GM12878 (cell line): Measurements from ENCODE around the gene REP15. TPM values are rescaled to one million over a fixed set of nuclear protein-coding genes. Genes with fewer than 3 reads are reported as not detected.
A peak's percentile ranks its signal among the peaks of the same experiment; 100 is the strongest.

ENCODE experiments used
- ATAC-seq: fragments of 200-7000 bp; cut with Tn5 transposase; 3 replicates; pipeline ENCODE4 v1.9.1; 2020; ENCODE audit warnings: mild to moderate bottlenecking, moderate library complexity
- BruUV-seq: library from RNA; stranded (reverse); fragments of 400-500 nt; replicated peaks from 2 replicates; lab custom pipeline; 2021; lab: Mats Ljungman, UMichigan
- CTCF ChIA-PET: fragments of 300-600 bp; sonication (Branson Sonifier 250); formaldehyde crosslinking; extraction: SDS; loops from one replicate; lab custom pipeline; 2021; ENCODE audit warnings: inconsistent platforms; lab: Yijun Ruan, JAX
- POLR2A ChIA-PET: fragments of 350-600 bp; formaldehyde crosslinking; extraction: SDS; loops from one replicate; lab custom pipeline; 2021; ENCODE audit warnings: inconsistent platforms; lab: Charles Lee
- RAD21 ChIA-PET: fragments of 300-600 bp; sonication (Branson Sonifier 250); formaldehyde crosslinking; loops from one replicate; lab custom pipeline; 2023; ENCODE audit warnings: antibody characterized with exemption; ENCODE audit not compliant: unreplicated experiment; lab: Charles Lee
- SMC1A ChIA-PET: fragments of 300-600 bp; sonication (Branson Sonifier 250); formaldehyde crosslinking; loops from one replicate; lab custom pipeline; 2023; ENCODE audit not compliant: unreplicated experiment, uncharacterized antibody; lab: Charles Lee
- DNase-seq: peaks from one replicate; pipeline ENCODE4 v3.0.0-alpha.2; 2011; ENCODE audit warnings: low read depth, low spot score
- FAIRE-seq: peaks from 3 replicates; lab custom pipeline; 2011; peaks lifted over from hg19 to GRCh38; lab: Jason Lieb, UNC
- H2AFZ ChIP-seq: 2 replicates; pipeline ENCODE4 v1.6.0; 2011; ENCODE audit warnings: low read depth, low read length, control low read depth; ENCODE audit not compliant: control insufficient read depth
- H3K27ac ChIP-seq: 2 replicates; pipeline ENCODE4 v1.5.1; 2011; ENCODE audit warnings: control low read depth; ENCODE audit not compliant: control insufficient read depth, insufficient read depth
- H3K27me3 ChIP-seq, 2 experiments: replicated peaks in 1 of 2; 2 replicates each; pipeline versions ENCODE4 v1.6.0 to v1.6.1; 2011; ENCODE audit warnings: low read length in 1 of 2; ENCODE audit not compliant: control insufficient read depth in 2 of 2, insufficient read depth in 2 of 2
- H3K36me3 ChIP-seq, 2 experiments: 2 replicates each; pipeline ENCODE4 v1.5.1; 2011; ENCODE audit warnings: low read length in 1 of 2; ENCODE audit not compliant: control insufficient read depth in 2 of 2, insufficient read depth in 2 of 2
- H3K4me1 ChIP-seq: 2 replicates; pipeline ENCODE4 v1.6.1; 2011; ENCODE audit warnings: mild to moderate bottlenecking, low read length, moderate library complexity, mixed read lengths; ENCODE audit not compliant: control insufficient read depth, insufficient read depth
- H3K4me2 ChIP-seq: 2 replicates; pipeline ENCODE4 v1.6.0; 2011; ENCODE audit warnings: control low read depth; ENCODE audit not compliant: control insufficient read depth, insufficient read depth
- H3K4me3 ChIP-seq: fragments of 200-600 bp; sonication (generic); 2 replicates; pipeline ENCODE4 v1.5.1; 2016
- H3K79me2 ChIP-seq: 2 replicates; pipeline ENCODE4 v1.6.0; 2011; ENCODE audit warnings: low read length; ENCODE audit not compliant: control insufficient read depth, insufficient read depth
- H3K9ac ChIP-seq: 2 replicates; pipeline ENCODE4 v1.8.0; 2011; ENCODE audit warnings: low read length, control low read depth, mixed read lengths; ENCODE audit not compliant: control insufficient read depth, insufficient read depth
- H3K9me3 ChIP-seq: replicated peaks from 3 replicates; pipeline ENCODE4 v1.5.1; 2011; ENCODE audit warnings: mild to moderate bottlenecking, low read length; ENCODE audit not compliant: control insufficient read depth, insufficient read depth
- H4K20me1 ChIP-seq: 2 replicates; pipeline ENCODE4 v1.6.0; 2011; ENCODE audit not compliant: control insufficient read depth, insufficient read depth
- CHD2 ChIP-seq: IDR thresholded peaks from 2 replicates; pipeline ENCODE4 v1.6.1; 2011; ENCODE audit warnings: low read depth, low read length, improper control_type of control experiment, borderline replicate concordance
- CREB1 ChIP-seq: IDR thresholded peaks from 2 replicates; pipeline ENCODE4 v1.6.1; 2012; ENCODE audit warnings: low read depth, mild to moderate bottlenecking, inconsistent platforms
- GABPA ChIP-seq: IDR thresholded peaks from 2 replicates; pipeline ENCODE4 v1.6.1; 2014; ENCODE audit warnings: antibody characterized with exemption, low read depth, mild to moderate bottlenecking, inconsistent platforms
- IKZF2 ChIP-seq, 2 experiments: fragments of 450-650 bp; IDR thresholded peaks; 2 replicates each; pipeline ENCODE4 v1.6.1; 2017; ENCODE audit warnings: mild to moderate bottlenecking in 2 of 2, moderate library complexity in 2 of 2
- LARP7 ChIP-seq: fragments of 450-650 bp; IDR thresholded peaks from 2 replicates; pipeline ENCODE4 v1.6.1; 2017; ENCODE audit warnings: mild to moderate bottlenecking
- MEF2B ChIP-seq: fragments of 450-650 bp; IDR thresholded peaks from 2 replicates; pipeline ENCODE4 v1.6.1; 2018; ENCODE audit warnings: mild to moderate bottlenecking, moderate library complexity; ENCODE audit not compliant: partially characterized antibody, poor library complexity, severe bottlenecking
- MXI1 ChIP-seq: fragments of 150-350 bp; IDR thresholded peaks from 2 replicates; pipeline ENCODE4 v1.6.1; 2011; ENCODE audit warnings: low read depth, mild to moderate bottlenecking, inconsistent platforms, low read length, improper control_type of control experiment
- NFYA ChIP-seq: IDR thresholded peaks from 2 replicates; pipeline ENCODE4 v1.6.1; 2011; ENCODE audit warnings: low read depth, mild to moderate bottlenecking, low read length, improper control_type of control experiment, borderline replicate concordance
- NFYB ChIP-seq: IDR thresholded peaks from 2 replicates; pipeline ENCODE4 v1.6.1; 2011; ENCODE audit warnings: low read depth, mild to moderate bottlenecking, low read length, improper control_type of control experiment, moderate library complexity; ENCODE audit not compliant: insufficient read depth
- PKNOX1 ChIP-seq: fragments of 450-650 bp; IDR thresholded peaks from 2 replicates; pipeline ENCODE4 v1.6.1; 2016; ENCODE audit warnings: mild to moderate bottlenecking
- POU2F2 ChIP-seq: IDR thresholded peaks from 3 replicates; pipeline ENCODE4 v1.6.1; 2011; ENCODE audit warnings: low read depth, mild to moderate bottlenecking, low read length, borderline replicate concordance
- SUZ12 ChIP-seq: fragments of 200-600 bp; sonication (generic); IDR thresholded peaks from one replicate; pipeline ENCODE4 v1.6.1; 2018; ENCODE audit warnings: antibody characterized with exemption, mild to moderate bottlenecking; ENCODE audit not compliant: unreplicated experiment
- WGBS: methylation state at CpG from one replicate; pipeline ENCODE4 v1.1.6; 2016; ENCODE audit warnings: low lambda C conversion rate; ENCODE audit not compliant: insufficient replicate concordance, insufficient coverage; ENCODE audit errors: missing lambda C conversion rate; 5-methylcytosine and 5-hydroxymethylcytosine counted together
- in situ Hi-C: fragments of 300-500 bp; cut with MboI; formaldehyde crosslinking; loops from 9 replicates; pipeline ENCODE4 v1.14.3; 2018; ENCODE audit warnings: mixed read lengths
- intact Hi-C: fragments of 100-400 bp; cut with micrococcal nuclease; formaldehyde crosslinking; loops from one replicate; pipeline ENCODE4 v1.14.2; 2022; ENCODE audit not compliant: unreplicated experiment
- polyA plus RNA-seq, 11 experiments: library from polyadenylated mRNA; depleted of rRNA in 4 of 11; unstranded in 6 of 11; stranded (reverse) in 5 of 11; fragments of >200 nt; fragmentation: Nextera tagmentation in 4 of 11; fragmentation: Illumina TruSeq in 1 of 11; extraction: Ambion mirVana in 4 of 11; extraction: Trizol in 1 of 11; gene quantifications; 1 replicate in 1 of 11; 2 replicates in 10 of 11; pipeline versions ENCODE4 v1.2.1 to v1.2.3, GENCODE V29; 2011 to 2016; ENCODE audit warnings: inconsistent platforms in 2 of 11, missing spikeins in 2 of 11, low read depth in 1 of 11
- total RNA-seq, 4 experiments: library from RNA; depleted of rRNA in 3 of 4; stranded (reverse); fragments of >200 nt in 3 of 4; fragmentation: Illumina TruSeq in 1 of 4; extraction: Trizol in 1 of 4; gene quantifications; 2 replicates each; pipeline versions ENCODE4 v1.2.1 to v1.2.3, GENCODE V29; 2013 to 2021

Gene REP15
- total and polyA plus RNA-seq, 10 of the 15 experiments (the other 5 are each of a cell fraction or from before 2014, with no cell fraction given): not detected

- FAIRE-seq: no peak
- DNase-seq: no peak
- Histone ChIP-seq H3K79me2 (peaks cover 28% of the 10 kb centered on the region), H4K20me1 (no peaks in the 10 kb centered on the region), H2AFZ (peak overlapping the region; percentile 97), H3K9ac (peak overlapping the region; percentile 87), H3K4me2 (peak overlapping the region; percentile 49), H3K27me3 (no peaks in the 10 kb centered on the region), H3K4me3 (peak overlapping the region; percentile 92)
- in situ Hi-C loops: no loop called here
- WGBS: 4% methylated on average over 11 of the region's 11 CpGs
- RAD21 ChIA-PET: no interaction called here
- BruUV-seq: no TSS peak
- CTCF ChIA-PET: no interaction called here
- TF ChIP-seq NFYB (0 out of 2 replicates have a peak, but pooled peaks have one; percentile 18), PKNOX1 (peak; percentile 9; the same call in 1 of the 2 replicates), GABPA (0 out of 2 replicates have a peak, but pooled peaks have one; percentile 34), MXI1 (peak; percentile 52; the same call in 1 of the 2 replicates), POU2F2 (no peak)
- TF ChIP-seq, all 136 proteins: peak for 4
- Histone ChIP-seq H3K36me3 (peaks cover 0 to 5% of the 10 kb centered on the region in 2 experiments; a peak in 2 of 4 replicates), H3K4me1 (no peaks in the 10 kb centered on the region), H3K9me3 (no peaks in the 10 kb centered on the region), H3K27ac (peak overlapping the region; percentile 79)
- ChIA-PET SMC1A (no interaction called here), POLR2A (interaction anchor here (0.5 to 0.6 kb wide), 2 partner anchors 23 to 593 kb away, joined by 3 to 4 read pairs; no protein-coding TSS in a partner anchor)
- ATAC-seq: peak; percentile 68
- intact Hi-C loops: no loop called here
These were observed 15.1 kb downstream of the REP15 start for GRCh38 chr12:27711317-27711682.

GRCh38 chr12:27711967-27712366 lies 15.7 kb downstream of the REP15 start:
- H3K9me3 ChIP-seq: no peaks in the 10 kb centered on the region
- H3K27ac ChIP-seq: no peak overlapping the region
- RAD21 ChIA-PET: no interaction called here
- 94% methylated on average over 2 of the region's 2 CpGs for WGBS
- H2AFZ ChIP-seq: no peak overlapping the region
- H3K4me2 ChIP-seq: peak overlapping the region; percentile 49
- H3K9ac ChIP-seq: no peak overlapping the region
- in situ Hi-C loops: no loop called here
- H3K36me3 ChIP-seq: peaks cover 0 to 5% of the 10 kb centered on the region in 2 experiments; a peak in 2 of 4 replicates
- POLR2A ChIA-PET: interaction anchor here (0.5 to 0.6 kb wide), 2 partner anchors 22 to 592 kb away, joined by 3 to 4 read pairs; no protein-coding TSS in a partner anchor
- TF ChIP-seq CREB1 (no peak), NFYA (no peak), IKZF2 (IDR thresholded peaks at IDR 0.05) (no peak), MEF2B (no peak), LARP7 (no peak), CHD2 (no peak), SUZ12 (no peak)
- CTCF ChIA-PET: no interaction called here
- no peak for FAIRE-seq
- 0 out of 2 replicates have a peak overlapping the region, but pooled peaks have one; percentile 92 for H3K4me3 ChIP-seq
- H3K4me1 ChIP-seq: no peaks in the 10 kb centered on the region
- ATAC-seq: no peak
- intact Hi-C loops: no loop called here
- no peaks in the 10 kb centered on the region for H4K20me1 ChIP-seq
- peaks cover 28% of the 10 kb centered on the region for H3K79me2 ChIP-seq
- SMC1A ChIA-PET: no interaction called here
- no peak for DNase-seq
- H3K27me3 ChIP-seq: no peaks in the 10 kb centered on the region
- no TSS peak for BruUV-seq
